GM21390 (cell line): ENCODE data around the gene SDK2.

ENCODE experiments used
- ATAC-seq: cut with Tn5 transposase; IDR thresholded peaks from one replicate; pipeline ENCODE4 v1.9.1; 2021; ENCODE audit not compliant: unreplicated experiment

SDK2 gene

GRCh38 chr17:73652886-73653480 lies 8.7 kb upstream of the SDK2 start:
- ATAC-seq = no peak

- no peak for ATAC-seq
These were observed 6.5 kb upstream of the SDK2 start for GRCh38 chr17:73650617-73651200.

GRCh38 chr17:73650140-73650539 lies 5.9 kb upstream of the SDK2 start:
- no peak for ATAC-seq

GRCh38 chr17:73648974-73649373 lies 4.7 kb upstream of the SDK2 start:
- no peak for ATAC-seq

GRCh38 chr17:73648543-73648820 lies 4.2 kb upstream of the SDK2 start:
- no peak for ATAC-seq

- ATAC-seq = no peak
These were observed 3.7 kb upstream of the SDK2 start for GRCh38 chr17:73647772-73648542.

- no peak for ATAC-seq
These were observed 3.1 kb upstream of the SDK2 start for GRCh38 chr17:73647301-73647695.

- ATAC-seq = no peak
These were observed 2.4 kb upstream of the SDK2 start for GRCh38 chr17:73646409-73647300.

- ATAC-seq = no peak
These were observed 1.0 kb upstream of the SDK2 start for GRCh38 chr17:73645050-73645871.

- no peak for ATAC-seq
These were observed 447 bp downstream of the SDK2 start for GRCh38 chr17:73643852-73644144.

GRCh38 chr17:73643001-73643851 lies 1.0 kb downstream of the SDK2 start:
- ATAC-seq = no peak

- no peak for ATAC-seq
These were observed 1.6 kb downstream of the SDK2 start for GRCh38 chr17:73642659-73643000.

- no peak for ATAC-seq
These were observed 2.2 kb downstream of the SDK2 start for GRCh38 chr17:73641826-73642600.

GRCh38 chr17:73640691-73641090 lies 3.6 kb downstream of the SDK2 start:
- no peak for ATAC-seq

- ATAC-seq = no peak
These were observed 4.3 kb downstream of the SDK2 start for GRCh38 chr17:73639932-73640331.

- no peak for ATAC-seq
These were observed 4.9 kb downstream of the SDK2 start for GRCh38 chr17:73639322-73639721.

GRCh38 chr17:73638556-73638955 lies 5.7 kb downstream of the SDK2 start:
- no peak for ATAC-seq

GRCh38 chr17:73637866-73638265 lies 6.4 kb downstream of the SDK2 start:
- ATAC-seq = no peak

GRCh38 chr17:73635101-73635817 lies 9.0 kb downstream of the SDK2 start:
- ATAC-seq = no peak
